Glomerular visceral epithelial cell (primary cell): ENCODE data around the gene TTC6.

Experiments
- DNase-seq: peaks from one replicate; pipeline ENCODE4 v3.0.0-alpha.2; 2016; ENCODE audit errors: extremely low spot score

TTC6 gene

GRCh38 chr14:37625597-37626595 is 30.5 kb downstream of the TTC6 start:
- no peak for DNase-seq

GRCh38 chr14:37637341-37637740 is 41.9 kb downstream of the TTC6 start:
- DNase-seq, result no peak

- no peak for DNase-seq
These were observed 43.2 kb downstream of the TTC6 start for GRCh38 chr14:37638599-37638998.

DNA sequence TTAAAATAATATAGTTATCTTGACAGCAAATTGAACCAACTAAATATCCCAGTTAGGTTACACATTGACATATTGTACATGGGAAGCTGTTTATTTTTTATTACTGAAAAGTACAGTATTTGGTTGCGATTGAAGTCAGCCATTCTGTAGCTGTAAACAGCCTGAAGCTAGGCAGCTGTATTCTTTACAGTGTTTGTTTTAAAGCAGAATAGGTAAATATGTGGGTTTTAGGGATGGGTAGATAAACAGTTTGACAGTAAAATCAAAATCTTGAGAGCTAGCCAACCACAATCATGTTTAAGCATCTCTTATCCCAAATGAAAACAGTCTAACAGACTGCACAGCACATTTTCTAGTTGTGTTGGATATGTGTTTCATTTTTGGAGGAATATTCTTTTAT is 45.7 kb downstream of the TTC6 start:
- DNase-seq, result no peak

DNA sequence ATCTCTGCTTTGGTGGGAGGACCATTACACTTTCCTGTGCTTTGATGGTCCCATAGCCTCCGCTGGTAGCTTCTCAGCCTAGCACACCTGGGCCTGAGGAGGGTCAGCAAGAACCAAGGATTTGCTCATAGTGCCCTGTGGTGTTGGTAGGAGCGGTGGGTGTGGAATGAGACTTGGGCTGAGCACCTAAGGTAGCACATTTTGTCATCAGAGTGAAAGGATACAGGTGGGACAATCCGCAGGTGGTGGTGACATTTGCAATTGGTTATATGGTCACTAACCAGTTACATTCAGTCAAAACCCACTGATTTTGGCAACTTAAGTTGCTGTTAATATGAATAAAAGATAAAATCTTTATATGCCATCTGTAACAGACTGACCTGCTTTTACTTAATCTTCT is 46.7 kb downstream of the TTC6 start:
- DNase-seq, result no peak

DNA sequence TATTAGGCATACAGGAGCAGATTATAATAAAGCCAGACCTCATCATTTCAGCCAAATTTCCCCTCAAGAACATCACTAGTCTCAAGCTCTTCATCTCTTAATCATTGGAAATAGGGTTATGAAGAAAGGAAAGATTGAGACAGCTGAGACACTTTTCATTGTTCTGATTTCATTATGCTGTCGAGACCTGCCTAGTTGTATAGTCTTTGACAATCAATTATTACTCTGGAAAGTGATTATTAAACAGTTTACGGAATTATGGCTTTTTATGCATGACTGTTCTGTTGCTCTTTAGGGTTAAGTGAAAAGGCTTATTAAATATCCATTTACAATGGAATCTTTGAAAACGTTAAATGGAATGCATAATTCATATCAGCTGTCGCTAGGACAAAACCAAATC is 48.3 kb downstream of the TTC6 start:
- no peak for DNase-seq
